Ovary (tissue), 3 donors: ENCODE data around the gene TOR3A.
"Not testable (repeated sequence)": the region's sequence is repeated elsewhere in the genome, so short reads cannot be mapped to it uniquely, and the experiment has no call there.

Source experiments
- EP300 ChIP-seq: sonication (generic); formaldehyde crosslinking; IDR thresholded peaks from one replicate; pipeline ENCODE4 v1.6.1; 2017; ENCODE audit warnings: antibody characterized with exemption
- POLR2A ChIP-seq: fragments of 450-650 bp; IDR thresholded peaks from one replicate; pipeline ENCODE4 v1.6.1; 2017; ENCODE audit warnings: antibody characterized with exemption, mild to moderate bottlenecking, moderate library complexity
- TF ChIP-seq, protein P1 (sequence below), 3 donors: fragments of 450-650 bp in 2 of 3; fragments of 200-600 bp in 1 of 3; IDR thresholded peaks; one replicate each; pipeline versions ENCODE4 v1.5.1 to v1.8.0; 2016 to 2022; ENCODE audit warnings: antibody characterized with exemption in 3 of 3, mild to moderate bottlenecking in 1 of 3
- donor health status: DM: no; HTN: no; CAD: no.

DNA sequence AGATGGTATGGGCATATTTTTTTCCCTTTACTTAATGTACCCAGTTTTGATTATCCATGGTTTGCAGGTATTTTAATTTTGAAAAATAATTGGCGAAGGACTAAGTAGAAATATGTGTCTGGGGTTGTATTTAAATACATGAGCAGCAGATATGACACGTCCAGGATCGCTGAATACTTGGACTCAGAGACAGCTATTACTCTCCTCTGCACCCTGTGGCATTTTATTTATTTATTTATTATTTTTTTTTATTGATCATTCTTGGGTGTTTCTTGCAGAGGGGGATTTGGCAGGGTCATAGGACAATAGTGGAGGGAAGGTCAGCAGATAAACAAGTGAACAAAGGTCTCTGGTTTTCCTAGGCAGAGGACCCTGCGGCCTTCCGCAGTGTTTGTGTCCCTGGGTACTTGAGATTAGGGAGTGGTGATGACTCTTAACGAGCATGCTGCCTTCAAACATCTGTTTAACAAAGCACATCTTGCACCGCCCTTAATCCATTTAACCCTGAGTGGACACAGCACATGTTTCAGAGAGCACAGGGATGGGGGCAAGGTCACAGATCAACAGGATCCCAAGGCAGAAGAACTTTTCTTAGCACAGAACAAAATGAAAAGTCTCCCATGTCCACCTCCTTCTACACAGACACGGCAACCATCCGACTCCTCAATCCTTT is 42.2 kb upstream of the TOR3A start:
- TF ChIP-seq, protein P1, sequence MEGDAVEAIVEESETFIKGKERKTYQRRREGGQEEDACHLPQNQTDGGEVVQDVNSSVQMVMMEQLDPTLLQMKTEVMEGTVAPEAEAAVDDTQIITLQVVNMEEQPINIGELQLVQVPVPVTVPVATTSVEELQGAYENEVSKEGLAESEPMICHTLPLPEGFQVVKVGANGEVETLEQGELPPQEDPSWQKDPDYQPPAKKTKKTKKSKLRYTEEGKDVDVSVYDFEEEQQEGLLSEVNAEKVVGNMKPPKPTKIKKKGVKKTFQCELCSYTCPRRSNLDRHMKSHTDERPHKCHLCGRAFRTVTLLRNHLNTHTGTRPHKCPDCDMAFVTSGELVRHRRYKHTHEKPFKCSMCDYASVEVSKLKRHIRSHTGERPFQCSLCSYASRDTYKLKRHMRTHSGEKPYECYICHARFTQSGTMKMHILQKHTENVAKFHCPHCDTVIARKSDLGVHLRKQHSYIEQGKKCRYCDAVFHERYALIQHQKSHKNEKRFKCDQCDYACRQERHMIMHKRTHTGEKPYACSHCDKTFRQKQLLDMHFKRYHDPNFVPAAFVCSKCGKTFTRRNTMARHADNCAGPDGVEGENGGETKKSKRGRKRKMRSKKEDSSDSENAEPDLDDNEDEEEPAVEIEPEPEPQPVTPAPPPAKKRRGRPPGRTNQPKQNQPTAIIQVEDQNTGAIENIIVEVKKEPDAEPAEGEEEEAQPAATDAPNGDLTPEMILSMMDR (IDR thresholded peaks at IDR 0.05), result not testable (repeated sequence)
- TF ChIP-seq POLR2A, EP300: not testable (repeated sequence)
